IMR-90 (cell line): ENCODE measurements around the gene CACNG8.

ENCODE experiments used
- BHLHE40 ChIP-seq: fragments of 150-350 bp; IDR thresholded peaks from 2 replicates; pipeline ENCODE4 v1.6.1; 2016; ENCODE audit warnings: mild to moderate bottlenecking, low read depth, low read length
- CEBPB ChIP-seq: IDR thresholded peaks from 2 replicates; pipeline ENCODE4 v1.6.1; 2012; ENCODE audit warnings: low read depth, low read length, improper control_type of control experiment
- CHD1 ChIP-seq: IDR thresholded peaks from 2 replicates; pipeline ENCODE4 v1.6.1; 2012; ENCODE audit warnings: low read depth, low read length, improper control_type of control experiment
- CTCF ChIP-seq: conservative IDR thresholded peaks from 2 replicates; pipeline ENCODE4 v1.5.1; 2012; ENCODE audit warnings: mild to moderate bottlenecking, low read depth, low read length, improper control_type of control experiment
- MAFK ChIP-seq: IDR thresholded peaks from 2 replicates; pipeline ENCODE4 v1.6.1; 2012; ENCODE audit warnings: low read depth, low read length, improper control_type of control experiment
- MXI1 ChIP-seq: IDR thresholded peaks from 2 replicates; pipeline ENCODE4 v1.6.1; 2012; ENCODE audit warnings: low read depth, mild to moderate bottlenecking, low read length, moderate library complexity, borderline replicate concordance
- POLR2A ChIP-seq: IDR thresholded peaks from 2 replicates; pipeline ENCODE4 v1.6.1; 2012; ENCODE audit warnings: mild to moderate bottlenecking, low read depth, low read length
- RAD21 ChIP-seq: IDR thresholded peaks from 2 replicates; pipeline ENCODE4 v1.6.1; 2012; ENCODE audit warnings: low read length, improper control_type of control experiment
- RCOR1 ChIP-seq: IDR thresholded peaks from 2 replicates; pipeline ENCODE4 v1.6.1; 2012; ENCODE audit warnings: mild to moderate bottlenecking, low read length, improper control_type of control experiment; ENCODE audit not compliant: insufficient replicate concordance
- RFX5 ChIP-seq: IDR thresholded peaks from 2 replicates; pipeline ENCODE4 v1.8.0; 2012; ENCODE audit warnings: low read depth, mild to moderate bottlenecking, low read length, moderate library complexity
- SMC3 ChIP-seq: fragments of 150-350 bp; IDR thresholded peaks from 2 replicates; pipeline ENCODE4 v1.6.1; 2016; ENCODE audit warnings: low read depth, mild to moderate bottlenecking, antibody characterized with exemption, low read length, moderate library complexity
- TF ChIP-seq, protein P1 (sequence below): fragments of 150-350 bp; IDR thresholded peaks from 2 replicates; pipeline ENCODE4 v1.6.1; 2017; ENCODE audit warnings: mild to moderate bottlenecking, antibody characterized with exemption, low read length, low read depth

DNA sequence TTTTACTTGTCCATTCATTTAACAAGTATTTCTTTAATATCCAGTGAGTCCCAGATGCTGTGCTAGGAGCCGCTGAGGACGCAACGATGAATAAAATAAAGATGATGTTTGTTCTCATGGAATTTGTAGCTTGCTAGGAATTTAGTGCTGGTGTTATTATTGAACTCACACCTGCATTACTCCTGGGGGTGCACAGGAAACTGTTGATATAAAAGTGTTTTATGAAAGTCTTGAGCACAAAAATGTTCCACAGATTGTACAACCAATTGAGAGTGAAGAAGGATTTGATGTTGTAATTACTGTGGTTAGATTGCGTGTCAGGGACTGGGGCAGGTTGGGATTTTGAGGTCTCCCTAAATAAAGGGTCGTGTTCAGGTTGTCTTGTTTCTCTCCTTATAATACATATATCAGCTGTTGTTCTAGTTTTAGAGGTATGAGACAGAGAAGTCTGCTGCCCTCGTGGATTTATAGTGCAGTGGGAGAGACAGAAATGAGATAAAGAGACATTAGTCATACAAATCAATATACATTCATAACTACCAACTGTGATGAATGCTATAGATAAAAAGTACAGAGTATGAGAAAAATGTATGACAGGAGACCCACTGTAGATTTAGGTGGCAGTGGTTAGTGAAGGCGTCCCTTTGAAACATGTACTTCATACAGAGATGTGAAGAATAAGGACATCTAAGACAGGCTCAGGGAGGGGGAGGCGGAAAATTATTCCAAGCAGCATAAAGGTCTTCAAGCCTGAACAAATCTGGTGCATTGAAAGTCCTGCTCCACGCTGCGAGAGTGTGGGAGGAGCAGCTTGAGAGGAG lies 40.0 kb downstream of the CACNG8 start:
- TF ChIP-seq CTCF = no peak
- no peak for TF ChIP-seq CEBPB
- TF ChIP-seq RFX5 = no peak
- TF ChIP-seq POLR2A = no peak
- TF ChIP-seq, protein P1, sequence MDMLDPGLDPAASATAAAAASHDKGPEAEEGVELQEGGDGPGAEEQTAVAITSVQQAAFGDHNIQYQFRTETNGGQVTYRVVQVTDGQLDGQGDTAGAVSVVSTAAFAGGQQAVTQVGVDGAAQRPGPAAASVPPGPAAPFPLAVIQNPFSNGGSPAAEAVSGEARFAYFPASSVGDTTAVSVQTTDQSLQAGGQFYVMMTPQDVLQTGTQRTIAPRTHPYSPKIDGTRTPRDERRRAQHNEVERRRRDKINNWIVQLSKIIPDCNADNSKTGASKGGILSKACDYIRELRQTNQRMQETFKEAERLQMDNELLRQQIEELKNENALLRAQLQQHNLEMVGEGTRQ = no peak
- no peak for TF ChIP-seq CHD1
- TF ChIP-seq MXI1 = no peak
- no peak for TF ChIP-seq BHLHE40
- TF ChIP-seq SMC3 = no peak
- no peak for TF ChIP-seq RCOR1
- no peak for TF ChIP-seq MAFK
- no peak for TF ChIP-seq RAD21
